ENCODE measurements around the gene KCNJ11.

DNA sequence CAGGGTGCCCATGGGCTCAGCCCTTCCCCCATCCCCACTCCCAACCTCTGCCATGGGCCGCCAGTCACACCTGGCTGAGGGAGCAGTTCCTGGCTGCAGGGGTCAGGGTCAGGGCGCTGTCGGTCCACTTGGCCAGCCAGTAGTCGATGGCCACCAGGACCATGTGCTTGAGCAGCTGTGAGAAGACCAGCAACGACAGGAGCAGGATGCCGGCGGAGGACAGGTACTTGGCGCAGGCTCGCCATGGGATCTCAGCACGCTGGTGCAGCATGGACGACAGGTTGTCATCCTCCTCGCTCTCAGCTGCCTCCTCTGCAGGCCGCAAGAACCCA lies 18.3 kb upstream of the KCNJ11 start:
- TF ChIP-seq POLR2AphosphoS5 (IDR thresholded peaks at IDR 0.05; ENCODE audit: low read depth, low read length) (no peak), TAF1 (IDR thresholded peaks at IDR 0.05; ENCODE audit: borderline replicate concordance, insufficient read depth, low read length) (no peak)
- TF ChIP-seq, protein P1, sequence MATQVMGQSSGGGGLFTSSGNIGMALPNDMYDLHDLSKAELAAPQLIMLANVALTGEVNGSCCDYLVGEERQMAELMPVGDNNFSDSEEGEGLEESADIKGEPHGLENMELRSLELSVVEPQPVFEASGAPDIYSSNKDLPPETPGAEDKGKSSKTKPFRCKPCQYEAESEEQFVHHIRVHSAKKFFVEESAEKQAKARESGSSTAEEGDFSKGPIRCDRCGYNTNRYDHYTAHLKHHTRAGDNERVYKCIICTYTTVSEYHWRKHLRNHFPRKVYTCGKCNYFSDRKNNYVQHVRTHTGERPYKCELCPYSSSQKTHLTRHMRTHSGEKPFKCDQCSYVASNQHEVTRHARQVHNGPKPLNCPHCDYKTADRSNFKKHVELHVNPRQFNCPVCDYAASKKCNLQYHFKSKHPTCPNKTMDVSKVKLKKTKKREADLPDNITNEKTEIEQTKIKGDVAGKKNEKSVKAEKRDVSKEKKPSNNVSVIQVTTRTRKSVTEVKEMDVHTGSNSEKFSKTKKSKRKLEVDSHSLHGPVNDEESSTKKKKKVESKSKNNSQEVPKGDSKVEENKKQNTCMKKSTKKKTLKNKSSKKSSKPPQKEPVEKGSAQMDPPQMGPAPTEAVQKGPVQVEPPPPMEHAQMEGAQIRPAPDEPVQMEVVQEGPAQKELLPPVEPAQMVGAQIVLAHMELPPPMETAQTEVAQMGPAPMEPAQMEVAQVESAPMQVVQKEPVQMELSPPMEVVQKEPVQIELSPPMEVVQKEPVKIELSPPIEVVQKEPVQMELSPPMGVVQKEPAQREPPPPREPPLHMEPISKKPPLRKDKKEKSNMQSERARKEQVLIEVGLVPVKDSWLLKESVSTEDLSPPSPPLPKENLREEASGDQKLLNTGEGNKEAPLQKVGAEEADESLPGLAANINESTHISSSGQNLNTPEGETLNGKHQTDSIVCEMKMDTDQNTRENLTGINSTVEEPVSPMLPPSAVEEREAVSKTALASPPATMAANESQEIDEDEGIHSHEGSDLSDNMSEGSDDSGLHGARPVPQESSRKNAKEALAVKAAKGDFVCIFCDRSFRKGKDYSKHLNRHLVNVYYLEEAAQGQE (IDR thresholded peaks at IDR 0.05; ENCODE audit: insufficient read depth in 1 of 2, low read depth in 2 of 2, low read length in 2 of 2) = no peak

Measured in PFSK-1 (cell line).